CD4-positive, alpha-beta T cell treated with Interleukin-10 for 1 hour (primary cell): ENCODE measurements around the gene ATP6V1G1.
A peak's percentile ranks its signal among the peaks of the same experiment; 100 is the strongest.
"Not testable (repeated sequence)": the region's sequence is repeated elsewhere in the genome, so short reads cannot be mapped to it uniquely, and the experiment has no call there.

Source experiments
- DNase-seq: peaks from one replicate; pipeline ENCODE4 v3.0.0-alpha.2; 2020

ATP6V1G1 gene

GRCh38 chr9:114587345-114588202 is at the start of gene ATP6V1G1:
Gene ATP6V1G1, plus strand, starts transcription at chr9:114587769. Its CDS starts 70 bp downstream, at chr9:114587839.
- DNase-seq: peak; percentile 99

- peak; percentile 43 for DNase-seq
These were observed 49.3 kb upstream of the ATP6V1G1 start for GRCh38 chr9:114538241-114538640.

GRCh38 chr9:114539701-114540380 is 47.7 kb upstream of the ATP6V1G1 start:
- DNase-seq: no peak

- no peak for DNase-seq
These were observed 42.5 kb upstream of the ATP6V1G1 start for GRCh38 chr9:114545055-114545454.

GRCh38 chr9:114546851-114547250 is 40.7 kb upstream of the ATP6V1G1 start:
- no peak for DNase-seq

- no peak for DNase-seq
These were observed 37.8 kb upstream of the ATP6V1G1 start for GRCh38 chr9:114549697-114550330.

- no peak for DNase-seq
These were observed 35.6 kb upstream of the ATP6V1G1 start for GRCh38 chr9:114551750-114552685.

GRCh38 chr9:114552706-114553105 is 34.9 kb upstream of the ATP6V1G1 start:
- no peak for DNase-seq

GRCh38 chr9:114553202-114553601 is 34.4 kb upstream of the ATP6V1G1 start:
- no peak for DNase-seq

GRCh38 chr9:114555696-114556095 is 31.9 kb upstream of the ATP6V1G1 start:
- no peak for DNase-seq

GRCh38 chr9:114558027-114558675 is 29.4 kb upstream of the ATP6V1G1 start:
- DNase-seq: no peak

- DNase-seq: no peak
These were observed 27.6 kb upstream of the ATP6V1G1 start for GRCh38 chr9:114559830-114560513.

GRCh38 chr9:114560956-114561355 is 26.6 kb upstream of the ATP6V1G1 start:
- no peak for DNase-seq

- DNase-seq: no peak
These were observed 25.8 kb upstream of the ATP6V1G1 start for GRCh38 chr9:114561771-114562170.

- no peak for DNase-seq
These were observed 22.4 kb upstream of the ATP6V1G1 start for GRCh38 chr9:114565204-114565603.

- DNase-seq: no peak
These were observed 16.8 kb upstream of the ATP6V1G1 start for GRCh38 chr9:114570742-114571141.

- no peak for DNase-seq
These were observed 16.2 kb upstream of the ATP6V1G1 start for GRCh38 chr9:114571391-114571790.

- DNase-seq: no peak
These were observed 15.4 kb upstream of the ATP6V1G1 start for GRCh38 chr9:114572199-114572598.

GRCh38 chr9:114574438-114574837 is 13.1 kb upstream of the ATP6V1G1 start:
- no peak for DNase-seq

GRCh38 chr9:114576779-114577178 is 10.8 kb upstream of the ATP6V1G1 start:
- DNase-seq: not testable (repeated sequence)

- not testable (repeated sequence) for DNase-seq
These were observed 9.4 kb upstream of the ATP6V1G1 start for GRCh38 chr9:114578134-114578533.
